GM23338 (cell line): ENCODE results near the gene IL19. TPM values are rescaled to one million over a fixed set of nuclear protein-coding genes. Genes with fewer than 3 reads are reported as not detected.

Experiments used
- ATAC-seq: fragments of 200-7000 bp; cut with Tn5 transposase; 3 replicates; pipeline ENCODE4 v1.9.1; 2020
- DNase-seq: peaks from one replicate; pipeline ENCODE4 v3.0.0-alpha.2; 2015; ENCODE audit warnings: low spot score
- H2AFZ ChIP-seq: fragments of 200-600 bp; sonication (generic); 2 replicates; pipeline ENCODE4 v1.8.0; 2016; ENCODE audit warnings: antibody characterized with exemption, mild to moderate bottlenecking, moderate library complexity
- H3F3A ChIP-seq: fragments of 200-600 bp; sonication (generic); replicated peaks from 2 replicates; pipeline ENCODE4 v1.8.0; 2017; ENCODE audit warnings: antibody characterized with exemption, mixed run types, low read depth
- H3K27ac ChIP-seq: fragments of 200-600 bp; sonication (generic); 2 replicates; pipeline ENCODE4 v1.6.1; 2016; ENCODE audit warnings: low read depth
- H3K27me3 ChIP-seq: fragments of 200-600 bp; sonication (generic); 2 replicates; pipeline ENCODE4 v1.8.0; 2016; ENCODE audit warnings: mild to moderate bottlenecking, mixed run types, moderate library complexity; ENCODE audit not compliant: insufficient read depth
- H3K36me3 ChIP-seq: fragments of 200-600 bp; sonication (generic); 2 replicates; pipeline ENCODE4 v1.8.0; 2016; ENCODE audit warnings: mild to moderate bottlenecking; ENCODE audit not compliant: insufficient read depth
- H3K4me1 ChIP-seq: fragments of 200-600 bp; sonication (generic); 2 replicates; pipeline ENCODE4 v1.8.0; 2016; ENCODE audit warnings: mild to moderate bottlenecking, moderate library complexity; ENCODE audit not compliant: insufficient read depth
- H3K4me2 ChIP-seq: fragments of 200-600 bp; sonication (generic); 2 replicates; pipeline ENCODE4 v1.7.1; 2017; ENCODE audit warnings: mixed run types
- H3K4me3 ChIP-seq: fragments of 200-600 bp; sonication (generic); 2 replicates; pipeline ENCODE4 v1.6.1; 2016; ENCODE audit warnings: mixed run types
- H3K79me2 ChIP-seq: fragments of 200-600 bp; sonication (generic); replicated peaks from 2 replicates; pipeline ENCODE4 v1.8.0; 2017; ENCODE audit warnings: mild to moderate bottlenecking; ENCODE audit not compliant: insufficient read depth
- H3K9me2 ChIP-seq: fragments of 200-600 bp; sonication (generic); 2 replicates; pipeline ENCODE4 v1.8.0; 2017; ENCODE audit not compliant: insufficient read depth
- H4K20me1 ChIP-seq: fragments of 200-600 bp; sonication (generic); replicated peaks from 2 replicates; pipeline ENCODE4 v1.8.0; 2017; ENCODE audit warnings: mild to moderate bottlenecking; ENCODE audit not compliant: insufficient read depth
- H3K27ac Mint-ChIP-seq: 2 replicates; pipeline ENCODE4 v1.8.0; 2020; ENCODE audit warnings: inconsistent platforms, mild to moderate bottlenecking, moderate library complexity, mixed read lengths
- H3K27me3 Mint-ChIP-seq: 3 replicates; pipeline ENCODE4 v1.8.0; 2022; ENCODE audit warnings: low read depth, mild to moderate bottlenecking, moderate library complexity, mixed read lengths, inconsistent platforms; ENCODE audit not compliant: insufficient read depth, poor library complexity
- H3K36me3 Mint-ChIP-seq: 3 replicates; pipeline ENCODE4 v1.8.0; 2021; ENCODE audit warnings: low read depth, mild to moderate bottlenecking, inconsistent platforms, moderate library complexity, mixed read lengths
- H3K4me1 Mint-ChIP-seq: 3 replicates; pipeline ENCODE4 v1.8.0; 2020; ENCODE audit warnings: mild to moderate bottlenecking, inconsistent platforms, mixed read lengths
- H3K4me3 Mint-ChIP-seq: 3 replicates; pipeline ENCODE4 v1.8.0; 2021; ENCODE audit warnings: moderate library complexity, mild to moderate bottlenecking, inconsistent platforms, mixed read lengths
- H3K9me3 Mint-ChIP-seq: 3 replicates; pipeline ENCODE4 v1.8.0; 2020; ENCODE audit warnings: moderate library complexity, mild to moderate bottlenecking, inconsistent platforms, mixed read lengths
- CREB1 ChIP-seq: fragments of 250-450 bp; sonication (Bioruptor Pico); IDR thresholded peaks from 2 replicates; pipeline ENCODE4 v1.5.0; 2020; ENCODE audit warnings: low read depth, mild to moderate bottlenecking, moderate library complexity
- ETS1 ChIP-seq: IDR thresholded peaks from 2 replicates; pipeline ENCODE4 v1.6.1; 2016; ENCODE audit warnings: antibody characterized with exemption
- EZH2 ChIP-seq: fragments of 200-600 bp; sonication (generic); IDR thresholded peaks from one replicate; pipeline ENCODE4 v1.8.0; 2017; ENCODE audit warnings: antibody characterized with exemption, mild to moderate bottlenecking, low read depth; ENCODE audit not compliant: unreplicated experiment
- EZH2phosphoT487 ChIP-seq: fragments of 200-600 bp; sonication (generic); IDR thresholded peaks from one replicate; pipeline ENCODE4 v1.8.1; 2018; ENCODE audit warnings: antibody characterized with exemption; ENCODE audit not compliant: unreplicated experiment
- NANOG ChIP-seq: IDR thresholded peaks from 2 replicates; pipeline ENCODE4 v1.6.1; 2016; ENCODE audit warnings: antibody characterized with exemption, borderline replicate concordance
- POLR2AphosphoS5 ChIP-seq: IDR thresholded peaks from 2 replicates; pipeline ENCODE4 v1.6.1; 2016; ENCODE audit warnings: antibody characterized with exemption, low read depth
- STAT1 ChIP-seq: IDR thresholded peaks from one replicate; pipeline ENCODE4 v1.6.1; 2016; ENCODE audit warnings: antibody characterized with exemption; ENCODE audit not compliant: unreplicated experiment
- ZNF114 ChIP-seq: fragments of 250-450 bp; sonication (Bioruptor Pico); IDR thresholded peaks from 2 replicates; pipeline ENCODE4 v1.5.0; 2020; ENCODE audit warnings: mild to moderate bottlenecking, moderate library complexity
- ZNF462 ChIP-seq: fragments of 250-450 bp; sonication (Bioruptor Pico); IDR thresholded peaks from 2 replicates; pipeline ENCODE4 v1.5.0; 2020; ENCODE audit warnings: mild to moderate bottlenecking, moderate library complexity
- polyA plus RNA-seq: library from polyadenylated mRNA; unstranded; fragments of >200 nt; fragmentation: Nextera tagmentation; extraction: Ambion mirVana; gene quantifications from 2 replicates; pipeline ENCODE4 v1.2.1, GENCODE V29; 2016
- total RNA-seq: library from RNA; depleted of rRNA; stranded (reverse); fragments of >200 nt; shearing (Covaris generic); gene quantifications from 2 replicates; pipeline ENCODE4 v1.2.3, GENCODE V29; 2014

IL19 gene
- total and polyA plus RNA-seq, 2 experiments from 2014 or later: not detected

- Mint-ChIP-seq H3K9me3 (no peaks in the 10 kb centered on the region; the same call in 2 of the 3 replicates), H3K36me3 (no peaks in the 10 kb centered on the region), H3K4me3 (no peak overlapping the region), H3K27me3 (peaks cover 2% of the 10 kb centered on the region), H3K4me1 (peaks cover 19% of the 10 kb centered on the region), H3K27ac (no peak overlapping the region)
- H3K9me2 ChIP-seq: 0 out of 2 replicates have a peak, but pooled peaks cover 10% of the 10 kb centered on the region
- H3K27me3 ChIP-seq: no peaks in the 10 kb centered on the region
- no peaks in the 10 kb centered on the region for H4K20me1 ChIP-seq
- 0 out of 2 replicates have a peak overlapping the region, but pooled peaks have one; percentile 45 for H2AFZ ChIP-seq
- peaks cover 18% of the 10 kb centered on the region for H3K4me1 ChIP-seq
- peak overlapping the region; percentile 62; the same call in 1 of the 2 replicates for H3K4me2 ChIP-seq
- peak; percentile 52 for DNase-seq
- H3K36me3 ChIP-seq: no peaks in the 10 kb centered on the region; the same call in 1 of the 2 replicates
- no peaks in the 10 kb centered on the region for H3K79me2 ChIP-seq
- H3K4me3 ChIP-seq: no peak overlapping the region
- TF ChIP-seq NANOG (0 out of 2 replicates have a peak, but pooled peaks have one; percentile 29), POLR2AphosphoS5 (no peak), ZNF462 (CRISPR knock-in tag) (peak; percentile 88), CREB1 (CRISPR knock-in tag) (no peak), ETS1 (no peak), STAT1 (no peak), EZH2 (no peak), ZNF114 (CRISPR knock-in tag) (no peak), EZH2phosphoT487 (no peak)
- H3K27ac ChIP-seq: no peak overlapping the region
- no peaks in the 10 kb centered on the region for H3F3A ChIP-seq
- peak; percentile 91 for ATAC-seq
Observed at GRCh38 chr1:206890125-206891060, 119.8 kb downstream of the IL19 start.
